K562 (cell line): ENCODE results near the gene JAKMIP1. TPM values are rescaled to one million over a fixed set of nuclear protein-coding genes. Genes with fewer than 3 reads are reported as not detected.

Experiments
- ATAC-seq: fragments of 200-7000 bp; cut with Tn5 transposase; 3 replicates; pipeline ENCODE4 v1.9.1; 2020; ENCODE audit warnings: moderate library complexity
- BruUV-seq: library from RNA; stranded (reverse); fragments of 400-500 nt; replicated peaks from 2 replicates; lab custom pipeline; 2021; lab: Mats Ljungman, UMichigan
- CTCF ChIA-PET: fragments of 300-600 bp; formaldehyde crosslinking; extraction: SDS; loops from one replicate; lab custom pipeline; 2021; ENCODE audit warnings: low intra/inter-chr PET ratio; lab: Yijun Ruan, JAX
- POLR2A ChIA-PET: fragments of 300-600, 350-650 bp; sonication (Branson Sonifier 250); formaldehyde crosslinking; extraction: SDS; loops from one replicate; lab custom pipeline; 2021; ENCODE audit warnings: antibody characterized with exemption, inconsistent platforms; lab: Yijun Ruan, JAX
- DNase-seq, 4 experiments: peaks; one replicate each; pipeline versions ENCODE4 v3.0.0 to v3.0.0-alpha.2; 2011 to 2018; ENCODE audit warnings: low spot score in 3 of 4, mixed read lengths in 3 of 4; ENCODE audit errors: extremely low read depth in 1 of 4
- FAIRE-seq: peaks from 2 replicates; lab custom pipeline; 2011; peaks lifted over from hg19 to GRCh38; lab: Jason Lieb, UNC
- H2AFZ ChIP-seq: 2 replicates; pipeline ENCODE4 v1.6.0; 2011; ENCODE audit warnings: low read depth, low read length, control low read depth, inconsistent platforms
- H3K27ac ChIP-seq: fragments of 200-600 bp; 3 replicates; pipeline ENCODE4 v1.8.0; 2011; ENCODE audit warnings: low read depth, mild to moderate bottlenecking, control low read depth, inconsistent platforms, low read length, moderate library complexity, mixed read lengths; ENCODE audit errors: extremely low read depth
- H3K27me3 ChIP-seq, 2 experiments: fragments of 300-600 bp in 1 of 2; 2 replicates in 1 of 2; 3 replicates in 1 of 2; pipeline versions ENCODE4 v1.6.0 to v1.8.0; 2011; ENCODE audit warnings: inconsistent platforms in 2 of 2, low read length in 2 of 2, mild to moderate bottlenecking in 1 of 2, mixed read lengths in 1 of 2, moderate library complexity in 1 of 2; ENCODE audit not compliant: control insufficient read depth in 2 of 2, insufficient read depth in 2 of 2
- H3K36me3 ChIP-seq: fragments of 300-600 bp; 3 replicates; pipeline ENCODE4 v1.8.0; 2011; ENCODE audit warnings: mild to moderate bottlenecking, low read length, inconsistent platforms; ENCODE audit not compliant: control insufficient read depth, insufficient read depth
- H3K4me1 ChIP-seq, 2 experiments: fragments of 200-600 bp in 1 of 2; replicated peaks in 1 of 2; 2 replicates in 1 of 2; 3 replicates in 1 of 2; pipeline versions ENCODE4 v1.5.1 to v1.8.0; 2011; ENCODE audit warnings: inconsistent platforms in 2 of 2, low read length in 2 of 2, mild to moderate bottlenecking in 1 of 2, mixed read lengths in 1 of 2, moderate library complexity in 1 of 2; ENCODE audit not compliant: control insufficient read depth in 2 of 2, insufficient read depth in 2 of 2
- H3K4me2 ChIP-seq: 2 replicates; pipeline ENCODE4 v1.6.1; 2011; ENCODE audit warnings: low read length, control low read depth, inconsistent platforms, mixed read lengths; ENCODE audit not compliant: insufficient read depth
- H3K4me3 ChIP-seq: fragments of 200-600 bp; sonication (generic), shearing (Covaris generic); 2 replicates; pipeline ENCODE4 v1.5.1; 2016; ENCODE audit warnings: control low read depth, inconsistent platforms
- H3K79me2 ChIP-seq: fragments of 200-600 bp; 3 replicates; pipeline ENCODE4 v1.8.0; 2011; ENCODE audit warnings: low read length, inconsistent platforms; ENCODE audit not compliant: control insufficient read depth, insufficient read depth
- H3K9ac ChIP-seq, 2 experiments: 2 replicates each; pipeline versions ENCODE4 v1.6.0 to v1.6.1; 2011; ENCODE audit warnings: low read depth in 2 of 2, low read length in 2 of 2, control low read depth in 1 of 2, inconsistent platforms in 1 of 2, mild to moderate bottlenecking in 1 of 2, mixed read lengths in 1 of 2; ENCODE audit not compliant: insufficient read depth in 1 of 2
- H3K9me1 ChIP-seq: one replicate; pipeline ENCODE4 v1.6.0; 2011; ENCODE audit warnings: inconsistent platforms, mild to moderate bottlenecking, low read length, moderate library complexity; ENCODE audit not compliant: control insufficient read depth, insufficient read depth
- H3K9me3 ChIP-seq: replicated peaks from 2 replicates; pipeline ENCODE4 v1.5.1; 2011; ENCODE audit warnings: low read depth, low read length, inconsistent platforms; ENCODE audit not compliant: control insufficient read depth, insufficient read depth
- H4K20me1 ChIP-seq: replicated peaks from 2 replicates; pipeline ENCODE4 v1.6.1; 2011; ENCODE audit warnings: low read length, inconsistent platforms, mixed read lengths; ENCODE audit not compliant: control insufficient read depth, insufficient read depth
- AFF1 ChIP-seq, 2 experiments: fragments of 450-650 bp; IDR thresholded peaks; 2 replicates each; pipeline ENCODE4 v1.6.1; 2018; ENCODE audit warnings: mild to moderate bottlenecking in 2 of 2, low read depth in 1 of 2; ENCODE audit not compliant: partially characterized antibody in 2 of 2
- CHD4 ChIP-seq: fragments of 200-600 bp; sonication (generic); IDR thresholded peaks from 3 replicates; pipeline ENCODE4 v1.6.1; 2012; ENCODE audit warnings: low read depth, mild to moderate bottlenecking, mixed read lengths, low read length, inconsistent platforms; ENCODE audit not compliant: insufficient read depth, insufficient replicate concordance, poor library complexity, severe bottlenecking
- DNMT1 ChIP-seq: fragments of 450-650 bp; IDR thresholded peaks from 2 replicates; pipeline ENCODE4 v1.6.1; 2016; ENCODE audit warnings: antibody characterized with exemption, mild to moderate bottlenecking
- LARP7 ChIP-seq: fragments of 450-650 bp; IDR thresholded peaks from 2 replicates; pipeline ENCODE4 v1.6.1; 2016
- RBM22 ChIP-seq: fragments of 200-400 bp; formaldehyde crosslinking; IDR thresholded peaks from 2 replicates; pipeline ENCODE4 v1.6.1; 2018; ENCODE audit warnings: low read length, low read depth; ENCODE audit not compliant: poor library complexity, severe bottlenecking
- SRF ChIP-seq, 2 experiments: fragments of 250-450, 450-650 bp in 1 of 2; sonication (Bioruptor Pico) in 1 of 2; sonication (generic) in 1 of 2; formaldehyde crosslinking; IDR thresholded peaks; 2 replicates each; pipeline versions ENCODE4 v1.5.0 to v1.5.1; 2020 to 2022; ENCODE audit warnings: mild to moderate bottlenecking in 1 of 2, missing genetic modification reagents in 1 of 2
- TBL1XR1 ChIP-seq, 2 experiments: IDR thresholded peaks; 2 replicates each; pipeline ENCODE4 v1.6.1; 2012; ENCODE audit warnings: improper control_type of control experiment in 2 of 2, low read length in 2 of 2, mild to moderate bottlenecking in 1 of 2
- ZNF77 ChIP-seq: fragments of 250-450 bp; sonication (Bioruptor Pico); IDR thresholded peaks from 2 replicates; pipeline ENCODE4 v1.5.0; 2020
- WGBS: fragments of 100-300 bp; shearing (Covaris generic); methylation state at CpG from one replicate; pipeline ENCODE4 v1.1.6; 2016; ENCODE audit warnings: low coverage, mixed read lengths; ENCODE audit not compliant: insufficient coverage; ENCODE audit errors: missing lambda C conversion rate; 5-methylcytosine and 5-hydroxymethylcytosine counted together
- in situ Hi-C: fragments of 300-500 bp; cut with MboI; formaldehyde crosslinking; loops from 4 replicates; pipeline ENCODE4 v1.15.0; 2018; ENCODE audit warnings: inconsistent platforms, mixed read lengths
- intact Hi-C: fragments of 100-400 bp; cut with micrococcal nuclease; formaldehyde crosslinking; loops from 2 replicates; pipeline ENCODE4 v1.14.2; 2022
- polyA plus RNA-seq, 8 experiments: library from polyadenylated mRNA; depleted of rRNA in 4 of 8; stranded (reverse) in 5 of 8; unstranded in 3 of 8; fragments of >200 nt; fragmentation: Nextera tagmentation in 2 of 8; fragmentation: Illumina TruSeq in 1 of 8; extraction: Ambion mirVana in 2 of 8; extraction: Trizol in 1 of 8; gene quantifications; 2 replicates each; pipeline versions ENCODE4 v1.2.1 to v1.2.3, GENCODE V29; 2011 to 2014; ENCODE audit warnings: inconsistent platforms in 1 of 8, missing spikeins in 1 of 8
- total RNA-seq, 7 experiments: library from RNA; depleted of rRNA in 6 of 7; stranded (reverse); fragments of >200 nt in 6 of 7; fragmentation: Illumina TruSeq in 2 of 7; extraction: Trizol in 2 of 7; gene quantifications; 2 replicates each; pipeline versions ENCODE4 v1.2.1 to v1.2.3, GENCODE V29; 2011 to 2021; ENCODE audit warnings: low replicate concordance in 1 of 7
- TF ChIP-seq, protein P1 (sequence below): fragments of 250-450 bp; sonication (Bioruptor Pico); IDR thresholded peaks from 2 replicates; pipeline ENCODE4 v1.4.0; 2020; ENCODE audit warnings: mild to moderate bottlenecking, moderate library complexity, borderline replicate concordance

The JAKMIP1 gene
- total and polyA plus RNA-seq, 9 of the 15 experiments (the other 6 are each of a cell fraction or from before 2014, with no cell fraction given), result not detected

DNA sequence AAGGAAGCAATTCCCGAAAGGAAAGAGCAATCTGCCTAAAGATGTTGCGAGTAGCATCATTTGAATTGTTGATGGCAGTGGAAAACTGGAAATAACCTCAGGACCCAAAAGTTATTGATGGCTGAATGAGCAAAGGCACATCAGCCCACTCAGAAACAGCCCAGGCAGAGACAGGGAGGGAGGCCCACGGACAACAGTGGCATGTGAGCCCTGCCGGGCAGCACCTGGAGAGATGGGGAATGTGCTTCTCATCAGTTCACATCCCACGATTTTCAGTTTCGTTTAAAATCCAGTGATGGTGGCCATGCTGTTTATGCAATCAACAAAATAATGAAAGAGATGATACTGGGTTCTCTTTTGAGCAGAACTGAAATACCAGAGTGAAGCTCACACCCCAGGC is 80.0 kb downstream of the JAKMIP1 start:
- no peaks in the 10 kb centered on the region for H3K36me3 ChIP-seq
- peaks cover 4 to 50% of the 10 kb centered on the region in 2 experiments; a peak in 3 of 5 replicates for H3K27me3 ChIP-seq
- in situ Hi-C loops (no loop called here), intact Hi-C loops (no loop called here)
- FAIRE-seq, result no peak
- H3K27ac ChIP-seq, result no peak overlapping the region
- H3K9me3 ChIP-seq, result no peaks in the 10 kb centered on the region
- H3K4me2 ChIP-seq, result no peak overlapping the region
- H3K79me2 ChIP-seq, result no peaks in the 10 kb centered on the region
- ChIA-PET CTCF (no interaction called here), POLR2A (no interaction called here)
- no peak for DNase-seq
- WGBS, result 2% methylated on average over 6 of the region's 6 CpGs
- TF ChIP-seq AFF1 (IDR thresholded peaks at IDR 0.05; ENCODE audit: low read depth in 1 of 2, partially characterized antibody in 2 of 2), result no peak
- TF ChIP-seq LARP7, result no peak
- TF ChIP-seq RBM22, result no peak
- no peak for TF ChIP-seq CHD4
- TF ChIP-seq SRF (CRISPR knock-in tag; IDR thresholded peaks at IDR 0.05), result no peak
- TF ChIP-seq ZNF77 (CRISPR knock-in tag), result no peak
- TF ChIP-seq, protein P1, sequence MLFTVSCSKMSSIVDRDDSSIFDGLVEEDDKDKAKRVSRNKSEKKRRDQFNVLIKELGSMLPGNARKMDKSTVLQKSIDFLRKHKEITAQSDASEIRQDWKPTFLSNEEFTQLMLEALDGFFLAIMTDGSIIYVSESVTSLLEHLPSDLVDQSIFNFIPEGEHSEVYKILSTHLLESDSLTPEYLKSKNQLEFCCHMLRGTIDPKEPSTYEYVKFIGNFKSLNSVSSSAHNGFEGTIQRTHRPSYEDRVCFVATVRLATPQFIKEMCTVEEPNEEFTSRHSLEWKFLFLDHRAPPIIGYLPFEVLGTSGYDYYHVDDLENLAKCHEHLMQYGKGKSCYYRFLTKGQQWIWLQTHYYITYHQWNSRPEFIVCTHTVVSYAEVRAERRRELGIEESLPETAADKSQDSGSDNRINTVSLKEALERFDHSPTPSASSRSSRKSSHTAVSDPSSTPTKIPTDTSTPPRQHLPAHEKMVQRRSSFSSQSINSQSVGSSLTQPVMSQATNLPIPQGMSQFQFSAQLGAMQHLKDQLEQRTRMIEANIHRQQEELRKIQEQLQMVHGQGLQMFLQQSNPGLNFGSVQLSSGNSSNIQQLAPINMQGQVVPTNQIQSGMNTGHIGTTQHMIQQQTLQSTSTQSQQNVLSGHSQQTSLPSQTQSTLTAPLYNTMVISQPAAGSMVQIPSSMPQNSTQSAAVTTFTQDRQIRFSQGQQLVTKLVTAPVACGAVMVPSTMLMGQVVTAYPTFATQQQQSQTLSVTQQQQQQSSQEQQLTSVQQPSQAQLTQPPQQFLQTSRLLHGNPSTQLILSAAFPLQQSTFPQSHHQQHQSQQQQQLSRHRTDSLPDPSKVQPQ (CRISPR knock-in tag), result no peak
- TF ChIP-seq TBL1XR1 (IDR thresholded peaks at IDR 0.05; ENCODE audit: low read length in 2 of 2), result no peak
- TF ChIP-seq DNMT1, result no peak
- no peak overlapping the region for H2AFZ ChIP-seq
- BruUV-seq, result no TSS peak
- no peaks in the 10 kb centered on the region for H3K9me1 ChIP-seq
- no peak for ATAC-seq
- no peak overlapping the region for H3K4me3 ChIP-seq
- 0 out of 2 replicates have a peak, but pooled peaks cover 2% of the 10 kb centered on the region for H4K20me1 ChIP-seq
- no peaks in the 10 kb centered on the region for H3K4me1 ChIP-seq
- no peak overlapping the region for H3K9ac ChIP-seq
